ENCODE data around the gene DSCAM. TPM values are rescaled to one million over a fixed set of nuclear protein-coding genes. Genes with fewer than 3 reads are reported as not detected.

Gene DSCAM
- polyA plus RNA-seq, 1 experiment: 0.10 TPM

DNA sequence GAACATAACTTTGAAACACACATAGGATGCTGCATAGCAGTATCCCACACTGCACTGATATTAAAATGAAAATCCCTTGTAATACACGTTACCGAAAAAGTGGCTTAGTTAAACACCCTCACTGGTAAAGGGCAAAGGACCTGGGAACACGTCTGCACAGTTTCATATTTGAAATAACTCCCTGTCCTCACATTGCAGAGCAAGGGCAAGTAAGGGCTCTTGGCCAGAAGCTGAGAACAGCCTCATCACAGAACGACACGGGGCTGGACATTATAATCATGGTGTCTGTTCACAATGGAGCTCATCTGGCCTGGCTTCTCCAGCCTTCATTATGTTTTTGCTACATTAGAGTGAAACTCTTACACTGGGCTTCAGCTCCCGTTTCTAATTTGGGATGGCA lies 772.8 kb downstream of the DSCAM start:
- Histone ChIP-seq H3K4me3 (ENCODE audit: low read depth, low read length) (no peak overlapping the region), H3K36me3 (ENCODE audit: control insufficient read depth, insufficient read depth, low read length) (no peaks in the 10 kb centered on the region), H3K27me3 (ENCODE audit: control insufficient read depth, insufficient read depth, low read length) (no peaks in the 10 kb centered on the region)
- TF ChIP-seq, protein P1, sequence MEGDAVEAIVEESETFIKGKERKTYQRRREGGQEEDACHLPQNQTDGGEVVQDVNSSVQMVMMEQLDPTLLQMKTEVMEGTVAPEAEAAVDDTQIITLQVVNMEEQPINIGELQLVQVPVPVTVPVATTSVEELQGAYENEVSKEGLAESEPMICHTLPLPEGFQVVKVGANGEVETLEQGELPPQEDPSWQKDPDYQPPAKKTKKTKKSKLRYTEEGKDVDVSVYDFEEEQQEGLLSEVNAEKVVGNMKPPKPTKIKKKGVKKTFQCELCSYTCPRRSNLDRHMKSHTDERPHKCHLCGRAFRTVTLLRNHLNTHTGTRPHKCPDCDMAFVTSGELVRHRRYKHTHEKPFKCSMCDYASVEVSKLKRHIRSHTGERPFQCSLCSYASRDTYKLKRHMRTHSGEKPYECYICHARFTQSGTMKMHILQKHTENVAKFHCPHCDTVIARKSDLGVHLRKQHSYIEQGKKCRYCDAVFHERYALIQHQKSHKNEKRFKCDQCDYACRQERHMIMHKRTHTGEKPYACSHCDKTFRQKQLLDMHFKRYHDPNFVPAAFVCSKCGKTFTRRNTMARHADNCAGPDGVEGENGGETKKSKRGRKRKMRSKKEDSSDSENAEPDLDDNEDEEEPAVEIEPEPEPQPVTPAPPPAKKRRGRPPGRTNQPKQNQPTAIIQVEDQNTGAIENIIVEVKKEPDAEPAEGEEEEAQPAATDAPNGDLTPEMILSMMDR (IDR thresholded peaks at IDR 0.05; ENCODE audit: insufficient read depth, low read depth, low read length): no peak
- CTCF ChIA-PET: no interaction called here
- no peak for DNase-seq (ENCODE audit: low read depth)
- POLR2A ChIA-PET: no interaction called here

DNA sequence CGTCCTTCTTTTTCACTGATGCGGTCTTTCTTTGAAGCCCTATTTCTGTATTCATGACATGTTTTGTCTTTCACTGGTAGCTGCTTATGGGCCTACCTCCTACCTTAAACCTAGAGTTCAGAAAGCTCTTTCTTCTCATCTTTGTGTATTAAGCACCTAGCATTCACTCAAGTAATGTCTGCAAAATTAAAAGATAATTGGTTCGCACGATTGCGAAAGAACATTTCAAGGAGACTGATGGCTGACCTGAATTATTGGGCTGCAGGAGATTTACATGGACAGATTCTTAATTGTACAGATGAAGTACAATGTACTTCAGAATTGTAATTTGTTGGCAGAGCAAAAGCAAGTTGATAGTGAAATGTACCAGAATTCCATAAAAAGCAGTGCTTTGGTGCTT lies 773.3 kb downstream of the DSCAM start:
- CTCF ChIA-PET: no interaction called here
- no peaks in the 10 kb centered on the region for H3K36me3 ChIP-seq (ENCODE audit: control insufficient read depth, insufficient read depth, low read length)
- DNase-seq (ENCODE audit: low read depth): no peak
- TF ChIP-seq, protein P1 (IDR thresholded peaks at IDR 0.05; ENCODE audit: insufficient read depth, low read depth, low read length): no peak
- no peak overlapping the region for H3K4me3 ChIP-seq (ENCODE audit: low read depth, low read length)
- POLR2A ChIA-PET: no interaction called here
- no peaks in the 10 kb centered on the region for H3K27me3 ChIP-seq (ENCODE audit: control insufficient read depth, insufficient read depth, low read length)

DNA sequence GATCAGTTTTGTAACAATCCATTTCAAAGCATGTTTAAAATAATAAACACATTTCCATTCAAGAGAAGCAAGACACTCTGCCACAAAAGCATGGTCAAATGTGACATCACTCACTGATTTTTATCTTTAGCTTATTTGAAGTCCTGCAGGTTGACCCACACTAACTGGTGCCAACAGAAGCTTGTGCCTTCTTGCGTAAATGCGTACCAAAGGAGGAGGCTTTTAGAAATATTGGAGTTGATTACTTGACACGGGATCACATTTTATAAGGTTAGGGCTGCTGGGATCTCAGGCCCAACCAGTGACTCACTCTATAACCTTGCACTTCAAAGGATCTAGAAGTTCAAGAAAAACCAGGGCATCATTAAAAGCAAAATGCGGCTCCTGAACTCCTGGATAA lies 776.1 kb downstream of the DSCAM start:
- CTCF ChIA-PET: no interaction called here
- POLR2A ChIA-PET: no interaction called here

DNA sequence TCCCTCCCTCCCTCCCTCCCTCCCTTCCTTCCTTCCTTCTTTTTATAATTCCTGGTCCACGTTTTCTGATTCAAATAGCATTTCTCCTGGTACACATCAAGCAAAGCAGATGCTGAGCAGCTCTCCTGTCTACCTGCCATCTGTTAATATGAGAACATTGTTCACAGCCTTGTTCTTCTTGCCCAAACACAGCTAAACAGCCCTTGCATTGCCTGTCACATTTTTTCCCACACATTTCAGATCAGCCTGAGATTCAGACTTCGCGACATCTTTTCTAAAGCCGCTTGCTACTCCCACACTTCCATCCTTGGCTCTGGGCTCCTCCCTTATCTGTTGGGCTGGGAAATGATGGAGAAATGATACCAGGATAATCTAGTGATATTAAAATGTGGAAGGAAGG lies 779.2 kb downstream of the DSCAM start:
- no peak for DNase-seq (ENCODE audit: low read depth)
- Histone ChIP-seq H3K27me3 (ENCODE audit: control insufficient read depth, insufficient read depth, low read length) (no peaks in the 10 kb centered on the region), H3K4me3 (ENCODE audit: low read depth, low read length) (no peak overlapping the region), H3K36me3 (ENCODE audit: control insufficient read depth, insufficient read depth, low read length) (no peaks in the 10 kb centered on the region)
- CTCF ChIA-PET: no interaction called here
- POLR2A ChIA-PET: no interaction called here
- TF ChIP-seq, protein P1 (IDR thresholded peaks at IDR 0.05; ENCODE audit: insufficient read depth, low read depth, low read length): no peak

More for the DNA sequence above, 776.1 kb downstream of the DSCAM start:
- Histone ChIP-seq H3K4me3 (ENCODE audit: low read depth, low read length) (no peak overlapping the region), H3K27me3 (ENCODE audit: control insufficient read depth, insufficient read depth, low read length) (no peaks in the 10 kb centered on the region), H3K36me3 (ENCODE audit: control insufficient read depth, insufficient read depth, low read length) (no peaks in the 10 kb centered on the region)
- TF ChIP-seq, protein P1 (IDR thresholded peaks at IDR 0.05; ENCODE audit: insufficient read depth, low read depth, low read length): no peak
- DNase-seq (ENCODE audit: low read depth): no peak

DNA sequence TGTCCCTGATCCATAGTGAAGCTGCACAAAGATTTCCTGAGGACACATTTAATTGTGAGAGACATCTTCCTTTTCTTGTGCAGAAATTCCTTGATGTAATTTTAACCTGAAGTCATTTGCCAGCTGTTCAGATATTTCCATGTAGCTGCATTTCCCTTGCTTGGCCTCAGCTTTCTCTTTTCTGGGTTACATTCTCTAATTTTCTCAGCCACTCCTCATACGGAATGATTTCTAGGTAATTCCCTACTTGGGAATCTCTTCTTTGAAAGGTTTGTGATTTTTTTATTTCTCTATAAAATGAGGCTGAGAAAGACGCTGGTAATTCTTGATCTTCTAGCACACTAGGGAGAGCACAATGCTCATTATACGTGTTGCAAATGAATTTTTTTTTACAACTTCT lies 780.7 kb downstream of the DSCAM start:
- TF ChIP-seq, protein P1 (IDR thresholded peaks at IDR 0.05; ENCODE audit: insufficient read depth, low read depth, low read length): no peak
- ChIA-PET CTCF (no interaction called here), POLR2A (no interaction called here)
- Histone ChIP-seq H3K4me3 (ENCODE audit: low read depth, low read length) (no peak overlapping the region), H3K27me3 (ENCODE audit: control insufficient read depth, insufficient read depth, low read length) (no peaks in the 10 kb centered on the region), H3K36me3 (ENCODE audit: control insufficient read depth, insufficient read depth, low read length) (no peaks in the 10 kb centered on the region)
- no peak for DNase-seq (ENCODE audit: low read depth)
